GM15510 (cell line): ENCODE measurements around the gene ESRP2.

Source experiments
- POLR2A ChIP-seq: IDR thresholded peaks from 3 replicates; pipeline ENCODE4 v1.6.1; 2011; ENCODE audit warnings: borderline replicate concordance; ENCODE audit not compliant: insufficient read length; ENCODE audit errors: extremely low read depth

The ESRP2 gene

DNA sequence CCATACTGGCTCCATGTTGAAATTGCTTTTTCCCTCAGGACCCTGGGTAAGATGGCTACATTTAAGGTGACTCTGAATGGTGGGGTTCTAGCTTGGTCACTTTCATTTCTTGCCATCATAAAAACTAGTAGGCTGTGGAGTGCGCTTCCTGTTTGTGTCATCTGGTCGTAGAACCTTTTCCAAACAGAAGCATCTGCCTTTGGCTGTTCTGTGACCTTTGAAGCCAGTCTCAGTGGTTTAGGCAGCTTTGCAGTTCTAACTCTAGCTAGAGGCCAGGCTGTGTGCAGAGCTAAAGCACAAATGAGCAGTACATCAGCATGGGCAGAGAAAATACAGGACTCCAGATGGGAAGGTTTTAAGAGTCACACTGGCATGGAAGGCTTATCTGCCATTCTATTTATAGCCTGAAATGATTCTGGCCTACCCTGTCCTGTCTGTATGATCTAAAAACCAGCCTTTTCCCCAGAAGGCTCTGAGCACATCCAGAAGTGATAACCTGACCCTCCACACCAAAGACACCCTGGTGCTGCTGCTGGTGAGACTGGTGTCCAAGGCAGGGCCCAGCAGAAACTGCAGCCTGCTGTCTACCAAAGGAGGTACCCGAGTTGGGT is 8.6 kb downstream of the ESRP2 start:
- no peak for TF ChIP-seq POLR2A

DNA sequence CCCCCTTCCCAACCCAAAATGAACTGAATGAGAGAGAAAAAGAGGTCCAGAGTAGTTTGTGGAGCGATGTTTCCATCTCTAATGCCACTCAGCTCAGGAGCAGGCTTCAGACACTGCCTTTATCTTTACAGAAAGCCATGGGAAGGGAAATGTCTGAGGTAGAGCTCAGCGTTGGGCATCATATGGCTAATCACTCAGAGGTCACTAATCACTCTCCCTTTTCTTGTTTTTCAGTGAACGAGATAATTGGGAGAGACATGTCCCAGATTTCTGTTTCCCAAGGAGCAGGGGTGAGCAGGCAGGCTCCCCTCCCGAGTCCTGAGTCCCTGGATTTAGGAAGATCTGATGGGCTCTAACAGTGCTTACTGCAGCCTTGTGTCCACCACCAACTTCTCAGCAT is 9.8 kb downstream of the ESRP2 start:
- TF ChIP-seq POLR2A = no peak

DNA sequence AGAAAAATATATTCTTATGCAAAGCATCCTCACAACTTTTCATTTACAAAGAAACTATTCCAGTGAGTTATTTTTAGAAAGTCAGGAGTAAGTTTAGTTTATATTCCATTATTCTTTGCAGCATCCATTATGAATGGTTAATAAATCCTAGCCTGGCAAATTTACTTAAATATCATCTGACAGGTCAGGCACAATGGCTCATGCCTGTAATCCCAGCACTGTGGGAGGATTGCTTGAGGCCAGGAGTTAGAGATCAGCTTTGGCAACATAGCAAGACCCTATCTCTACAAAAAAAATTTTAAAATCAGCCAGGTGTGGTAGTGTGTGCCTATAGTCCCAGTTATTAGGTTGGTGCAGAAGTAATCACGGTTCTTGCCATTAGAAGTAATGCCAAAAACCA is 12.9 kb downstream of the ESRP2 start:
- no peak for TF ChIP-seq POLR2A

DNA sequence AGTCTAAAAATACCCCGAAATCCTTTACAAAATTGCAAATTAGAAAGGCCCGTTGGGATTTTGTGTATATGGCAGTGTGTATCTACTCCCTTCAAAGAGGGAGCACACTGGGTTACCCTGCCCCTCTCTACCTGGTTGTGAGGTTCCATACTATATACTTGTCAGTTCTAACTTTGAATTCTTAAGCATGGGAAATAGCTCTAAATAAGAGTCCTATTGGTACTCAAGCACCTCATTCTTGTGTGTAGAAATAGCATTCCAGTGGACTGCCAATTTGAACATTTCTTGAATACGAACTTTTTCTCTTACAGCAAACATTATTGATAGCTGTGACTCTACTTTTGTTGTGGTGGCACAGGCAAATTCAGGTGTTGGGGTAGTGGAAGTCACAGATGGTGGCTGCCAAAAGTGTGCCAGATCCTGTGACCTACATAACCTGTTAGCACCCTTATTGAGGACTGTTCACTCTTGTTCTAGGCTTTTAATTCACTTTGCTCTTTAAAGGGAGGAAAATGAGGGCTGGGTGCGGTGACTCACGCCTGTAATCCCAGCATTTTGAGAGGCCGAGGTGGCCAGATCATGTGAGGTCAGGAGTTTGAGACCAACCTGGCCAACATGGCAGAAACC is 16.1 kb downstream of the ESRP2 start:
- no peak for TF ChIP-seq POLR2A

DNA sequence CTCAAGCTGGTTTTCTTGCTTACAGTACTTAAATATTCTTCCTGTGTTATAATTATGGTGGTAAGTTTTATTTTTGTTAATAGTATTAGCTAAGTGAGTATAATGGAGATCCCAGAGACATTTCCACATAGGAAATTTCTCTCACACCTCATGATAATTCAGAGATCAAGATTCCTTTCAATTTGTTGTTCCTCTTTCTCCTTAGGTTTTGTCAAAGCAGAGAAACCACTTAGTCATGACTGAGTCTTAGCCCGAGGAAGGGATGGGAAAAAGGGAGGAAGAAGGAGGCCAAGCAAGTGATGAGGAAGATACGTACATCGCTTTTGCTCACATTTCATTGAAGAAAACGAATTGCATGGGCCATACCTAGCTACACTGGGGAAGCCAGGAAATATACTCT is 18.4 kb downstream of the ESRP2 start:
- TF ChIP-seq POLR2A = no peak

DNA sequence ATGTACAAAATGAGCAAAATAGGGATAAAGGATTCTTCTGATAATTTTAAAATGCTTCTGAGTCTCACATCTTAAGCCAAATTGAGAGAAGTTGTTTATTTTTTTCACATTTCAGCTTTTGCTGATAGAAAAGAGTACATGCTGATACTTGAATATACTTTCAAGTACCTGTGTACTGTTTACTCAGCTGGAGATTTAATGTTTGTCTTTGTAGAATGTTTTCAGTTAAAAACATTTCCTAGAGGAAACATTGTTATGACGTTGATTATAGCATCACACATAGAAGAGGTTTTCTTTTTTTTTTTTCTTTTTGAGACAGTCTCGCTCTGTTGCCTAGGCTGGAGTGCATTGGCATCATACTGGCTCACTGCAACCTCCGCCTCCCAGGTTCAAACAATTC is 19.7 kb downstream of the ESRP2 start:
- TF ChIP-seq POLR2A = no peak

DNA sequence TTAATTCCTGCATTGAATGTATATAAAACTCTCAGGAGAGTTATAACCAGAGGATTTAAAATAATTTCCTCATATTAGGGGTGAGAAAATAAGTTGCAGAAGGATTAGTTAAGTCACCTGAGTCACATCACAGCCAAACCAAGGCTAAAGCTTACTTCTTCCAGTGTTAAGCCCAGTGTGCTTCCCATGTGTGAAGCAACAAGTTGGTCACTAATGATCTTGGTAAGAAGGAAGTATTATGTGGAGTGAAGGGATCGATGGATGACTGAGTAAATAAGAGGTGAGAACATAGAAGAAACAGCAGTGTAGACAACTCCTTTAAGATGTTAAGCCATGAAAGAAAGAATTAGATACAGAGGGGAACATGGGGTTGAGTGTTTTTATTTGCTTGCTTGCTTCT is 20.6 kb downstream of the ESRP2 start:
- no peak for TF ChIP-seq POLR2A

DNA sequence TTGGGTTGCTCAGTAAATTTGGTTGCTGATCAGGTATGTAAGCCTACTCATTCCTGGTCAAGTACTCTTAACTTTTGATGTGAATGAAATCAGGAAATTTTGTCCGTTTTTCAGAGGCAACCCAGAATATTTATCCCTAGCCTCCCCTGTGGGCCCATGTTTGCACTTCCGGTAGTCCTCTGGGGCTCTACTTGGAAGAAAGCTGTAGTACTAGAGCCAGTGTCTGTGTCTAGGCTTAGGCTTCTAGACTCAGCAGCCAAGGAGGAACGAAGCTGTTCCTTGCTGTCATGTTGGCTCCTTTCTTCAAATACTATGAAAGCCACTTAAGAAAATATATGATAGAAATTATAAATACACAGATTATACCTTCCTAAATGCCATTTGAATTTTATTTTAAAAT is 21.2 kb downstream of the ESRP2 start:
- no peak for TF ChIP-seq POLR2A

DNA sequence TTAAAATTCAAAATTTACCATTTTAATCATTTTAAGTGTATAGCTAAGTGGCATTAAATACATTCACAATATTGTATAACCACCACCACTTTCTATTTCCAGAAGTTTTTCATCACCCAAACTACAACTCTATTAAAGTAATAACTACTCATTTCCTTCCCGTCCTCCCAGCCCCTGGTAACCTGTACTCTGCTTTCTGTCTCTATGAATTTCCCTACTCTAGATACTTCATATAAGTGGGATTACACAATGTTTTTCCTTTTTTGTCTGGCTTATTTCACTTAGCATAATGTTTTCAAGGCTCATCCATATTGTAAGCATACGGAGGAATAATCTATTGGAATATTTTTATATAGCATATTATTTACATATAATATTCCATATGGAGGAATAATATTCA is 29.7 kb downstream of the ESRP2 start:
- TF ChIP-seq POLR2A = no peak

DNA sequence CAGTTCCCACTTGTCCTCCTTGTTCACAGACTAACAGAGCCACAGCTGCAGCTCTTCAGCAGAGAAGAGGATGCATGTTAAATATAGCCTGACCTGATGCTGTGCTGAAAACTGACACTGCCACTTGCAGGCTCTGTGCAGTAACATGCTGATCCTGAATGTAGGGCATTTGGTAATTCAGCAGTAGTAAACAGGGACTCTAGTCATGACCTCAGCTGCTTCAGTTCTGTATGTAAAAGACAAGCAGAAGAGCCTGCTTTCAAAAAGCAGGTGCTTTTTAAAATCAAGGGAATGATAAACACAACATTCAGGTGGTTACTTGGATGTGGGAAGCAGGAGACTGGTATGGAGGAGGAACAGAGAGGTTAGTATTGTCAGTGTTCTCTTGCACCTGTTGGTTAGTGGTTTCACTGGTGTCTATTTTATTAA is 33.8 kb downstream of the ESRP2 start:
- no peak for TF ChIP-seq POLR2A

DNA sequence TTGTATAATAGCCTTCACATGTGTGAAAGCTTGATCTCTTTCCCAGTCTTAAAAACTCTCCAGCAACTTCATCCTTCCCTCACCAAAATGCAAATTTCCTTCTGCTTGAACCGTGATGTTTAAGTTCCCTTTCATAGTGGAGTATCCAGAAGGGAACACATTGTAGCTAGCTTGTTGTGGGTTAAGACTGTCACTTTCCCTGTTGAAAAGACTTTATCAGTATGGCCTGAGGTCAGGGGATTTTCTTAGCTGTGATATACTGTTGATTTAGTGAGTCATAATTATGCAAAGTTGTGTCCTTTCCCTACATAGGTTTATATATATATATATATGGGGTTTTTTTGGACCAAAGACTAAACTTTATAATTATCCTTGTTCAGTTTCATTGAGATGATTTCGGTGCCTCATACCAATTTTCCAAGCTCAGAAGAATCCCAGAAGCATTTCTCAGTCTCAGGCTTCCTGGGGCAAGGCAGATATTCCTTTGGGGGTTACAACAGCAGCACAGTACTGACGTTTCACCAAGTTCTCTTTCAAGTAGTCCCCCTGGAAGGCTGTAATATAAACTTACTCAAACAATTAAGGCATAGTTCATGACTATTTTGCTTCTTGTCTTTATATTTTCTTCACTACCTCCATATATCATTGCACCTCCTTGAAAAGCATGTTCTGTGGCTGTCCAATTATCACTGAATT is 35.7 kb downstream of the ESRP2 start:
- TF ChIP-seq POLR2A = no peak

DNA sequence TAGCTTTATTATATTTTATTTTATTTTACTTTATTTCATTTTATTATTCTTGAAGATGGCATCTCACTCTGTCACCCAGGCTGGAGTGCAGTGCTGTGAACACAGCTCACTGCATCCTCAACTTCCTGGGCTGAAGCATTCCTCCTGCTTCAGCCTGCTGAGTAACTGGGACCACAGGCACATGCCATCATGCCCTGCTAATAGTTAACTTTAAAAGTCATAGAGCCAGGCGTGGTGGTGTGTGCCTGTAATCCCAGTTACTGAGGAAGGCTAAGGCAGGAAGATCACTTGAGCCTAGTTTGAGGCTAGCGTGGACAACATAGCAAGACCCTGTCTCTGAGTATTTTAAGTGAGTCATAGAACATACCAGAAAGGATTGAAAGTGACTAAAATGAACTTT is 38.7 kb downstream of the ESRP2 start:
- no peak for TF ChIP-seq POLR2A

DNA sequence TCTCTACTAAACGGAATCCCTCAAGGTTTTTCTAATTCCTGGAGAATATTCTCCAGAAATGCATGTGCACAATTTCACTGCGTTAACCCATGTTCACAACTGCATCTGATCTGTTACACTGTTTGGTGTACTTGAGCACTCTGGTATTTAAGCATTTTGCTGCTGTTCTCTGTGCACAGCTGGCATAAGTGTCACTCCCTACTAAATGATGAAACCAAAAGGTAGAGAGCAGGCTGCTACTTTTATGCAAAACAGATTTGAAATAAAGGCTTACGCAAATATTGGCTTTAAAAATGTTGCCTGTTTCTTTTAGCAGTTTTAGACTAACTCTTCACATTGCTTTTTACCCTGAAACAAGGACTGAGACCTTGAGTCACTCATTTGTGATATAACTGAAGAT is 41.7 kb downstream of the ESRP2 start:
- TF ChIP-seq POLR2A = no peak

DNA sequence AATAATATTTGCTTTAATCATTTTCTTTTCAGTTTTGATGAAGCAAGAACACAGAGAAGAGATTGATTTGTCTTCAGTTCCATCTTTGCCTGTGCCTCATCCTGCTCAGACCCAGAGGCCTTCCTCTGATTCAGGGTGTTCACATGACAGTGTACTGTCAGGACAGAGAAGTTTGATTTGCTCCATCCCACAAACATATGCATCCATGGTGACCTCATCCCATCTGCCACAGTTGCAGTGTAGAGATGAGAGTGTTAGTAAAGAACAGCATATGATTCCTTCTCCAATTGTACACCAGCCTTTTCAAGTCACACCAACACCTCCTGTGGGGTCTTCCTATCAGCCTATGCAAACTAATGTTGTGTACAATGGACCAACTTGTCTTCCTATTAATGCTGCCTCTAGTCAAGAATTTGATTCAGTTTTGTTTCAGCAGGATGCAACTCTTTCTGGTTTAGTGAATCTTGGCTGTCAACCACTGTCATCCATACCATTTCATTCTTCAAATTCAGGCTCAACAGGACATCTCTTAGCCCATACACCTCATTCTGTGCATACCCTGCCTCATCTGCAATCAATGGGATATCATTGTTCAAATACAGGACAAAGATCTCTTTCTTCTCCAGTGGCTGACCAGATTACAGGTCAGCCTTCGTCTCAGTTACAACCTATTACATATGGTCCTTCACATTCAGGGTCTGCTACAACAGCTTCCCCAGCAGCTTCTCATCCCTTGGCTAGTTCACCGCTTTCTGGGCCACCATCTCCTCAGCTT is 45.0 kb downstream of the ESRP2 start:
- no peak for TF ChIP-seq POLR2A

DNA sequence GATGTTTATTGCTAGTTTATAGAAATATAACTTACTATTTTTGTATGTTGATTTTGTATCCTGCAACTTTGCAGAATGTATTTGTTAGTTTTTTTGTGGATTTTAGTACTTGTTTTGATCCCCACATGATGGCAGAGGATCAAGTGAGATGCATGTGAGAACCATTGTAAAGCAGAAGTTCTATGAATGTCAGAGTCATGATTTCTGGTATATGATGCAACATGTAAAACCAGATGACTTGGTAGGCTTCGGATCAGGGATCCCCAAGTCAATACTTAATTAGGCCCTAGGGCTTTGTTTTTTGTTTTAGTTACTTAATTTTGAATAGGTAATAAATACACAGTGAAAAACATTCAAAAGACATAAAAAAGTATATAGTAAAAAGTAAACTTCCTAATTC is 45.8 kb downstream of the ESRP2 start:
- TF ChIP-seq POLR2A = no peak
